LNCaP clone FGC (cell line): ENCODE measurements around the gene MED13L.

Source experiments
- DNase-seq: peaks from one replicate; pipeline ENCODE4 v3.0.0-alpha.2; 2011; ENCODE audit warnings: low read depth
- H3K4me3 ChIP-seq: 2 replicates; pipeline ENCODE4 v1.5.1; 2011; ENCODE audit warnings: mild to moderate bottlenecking, low read depth, low read length, control low read depth
- CTCF ChIP-seq: IDR thresholded peaks from 2 replicates; pipeline ENCODE4 v1.5.1; 2012; ENCODE audit warnings: mild to moderate bottlenecking; ENCODE audit not compliant: control insufficient read depth, insufficient read depth; ENCODE audit errors: extremely low read depth

The MED13L gene

DNA sequence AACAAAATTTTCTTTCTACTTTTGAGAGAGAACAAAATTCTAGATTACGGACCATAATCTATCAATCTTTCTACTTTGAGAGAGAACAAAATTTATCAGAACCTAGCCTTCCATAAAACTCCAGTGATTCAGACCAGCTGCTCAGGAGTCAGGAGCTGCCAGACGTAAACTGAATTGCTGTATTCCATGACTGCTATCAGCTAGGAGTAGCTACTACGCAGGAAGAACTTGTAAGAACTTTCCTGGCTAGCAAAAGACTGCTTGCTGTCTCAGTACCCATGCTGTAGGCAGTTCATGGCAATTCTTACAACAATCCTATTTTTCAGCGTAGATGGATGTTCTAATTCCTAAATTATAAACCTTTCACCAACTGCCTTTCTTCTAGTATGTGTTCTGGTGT lies 73.3 kb downstream of the MED13L start:
- TF ChIP-seq CTCF = no peak
- no peak overlapping the region for H3K4me3 ChIP-seq
- no peak for DNase-seq

GRCh38 chr12:116202940-116203339 lies 74.6 kb downstream of the MED13L start:
- no peak for DNase-seq
- H3K4me3 ChIP-seq = no peak overlapping the region
- peak; percentile 2; the same call in 1 of the 2 replicates for TF ChIP-seq CTCF

GRCh38 chr12:116202433-116202832 lies 75.1 kb downstream of the MED13L start:
- H3K4me3 ChIP-seq = no peak overlapping the region
- DNase-seq = no peak
- no peak for TF ChIP-seq CTCF

DNA sequence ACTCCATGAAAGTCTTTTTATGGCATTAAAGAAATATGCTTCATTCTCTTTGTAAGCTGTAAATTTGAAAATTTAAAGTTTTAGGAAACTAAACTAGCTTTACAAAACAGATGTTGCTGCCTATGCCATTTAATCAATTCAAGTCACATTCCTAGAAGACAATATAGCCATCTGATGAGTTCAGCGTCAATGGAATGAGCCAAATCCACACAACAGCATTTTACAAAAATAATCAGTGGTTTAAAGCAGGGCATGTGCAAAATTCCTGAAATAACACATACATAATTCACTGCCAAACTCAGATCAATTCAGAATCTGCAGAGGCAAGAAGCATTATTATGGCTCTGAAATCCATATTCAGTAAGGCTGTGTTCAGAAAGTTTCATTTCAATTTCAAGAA lies 75.6 kb downstream of the MED13L start:
- DNase-seq = no peak

DNA sequence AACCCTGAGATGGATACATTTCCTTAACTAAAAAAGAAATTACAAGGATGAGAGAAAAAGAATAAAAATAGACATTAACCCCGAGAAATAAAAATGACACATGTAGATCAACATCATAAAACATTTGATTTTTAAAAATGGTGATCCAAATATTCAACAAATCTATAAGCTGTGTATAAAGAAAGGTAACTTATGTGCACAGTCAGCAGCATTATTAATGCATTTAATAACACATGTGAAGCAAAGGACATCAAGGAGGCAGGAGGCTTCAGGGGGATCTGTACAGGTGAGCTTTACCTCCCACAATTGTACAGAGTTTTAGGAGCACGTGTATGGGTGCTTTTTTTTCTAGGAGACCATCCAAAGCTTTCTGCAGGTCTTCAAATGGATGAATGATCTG lies 76.1 kb downstream of the MED13L start:
- DNase-seq = no peak
- no peak for TF ChIP-seq CTCF
- no peak overlapping the region for H3K4me3 ChIP-seq

More for the DNA sequence above, 75.6 kb downstream of the MED13L start:
- H3K4me3 ChIP-seq = no peak overlapping the region
- no peak for TF ChIP-seq CTCF

- no peak overlapping the region for H3K4me3 ChIP-seq
- DNase-seq = peak; percentile 63
- no peak for TF ChIP-seq CTCF
Measured at GRCh38 chr12:116200812-116201211, 76.7 kb downstream of the MED13L start.

GRCh38 chr12:116199160-116199706 lies 78.3 kb downstream of the MED13L start:
- DNase-seq = no peak
- no peak overlapping the region for H3K4me3 ChIP-seq
- no peak for TF ChIP-seq CTCF
